ENCODE data around the gene BAIAP3. TPM values are rescaled to one million over a fixed set of nuclear protein-coding genes. Genes with fewer than 3 reads are reported as not detected.

Gene BAIAP3
- total RNA-seq, 1 donor from 2014 or later, result 2.3 TPM

DNA sequence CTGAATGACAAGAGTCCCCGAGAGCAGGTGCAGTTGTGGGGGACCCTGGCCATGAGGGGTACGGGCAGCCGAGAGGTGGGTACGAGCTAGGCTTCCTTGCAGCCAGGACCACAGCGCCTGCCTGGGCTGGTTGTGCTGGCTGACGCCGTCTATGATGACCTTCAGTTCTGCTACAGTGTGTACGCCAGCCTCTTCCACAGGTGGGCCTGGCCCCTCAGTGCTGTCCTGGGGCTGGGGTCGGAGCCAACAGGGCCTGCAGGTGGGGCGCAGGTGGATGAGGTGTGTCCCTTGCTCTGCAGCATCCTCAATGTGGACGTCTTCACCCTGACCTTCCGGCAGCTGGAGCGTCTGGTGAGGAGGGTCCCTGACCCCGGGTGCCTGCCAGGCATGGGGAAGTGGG lies 11.1 kb downstream of the BAIAP3 start:
- H3K4me1 Mint-ChIP-seq, result peaks cover 9% of the 10 kb centered on the region
- H3K9me3 Mint-ChIP-seq, result no peaks in the 10 kb centered on the region
- H3K27ac Mint-ChIP-seq, result no peak overlapping the region
- peaks cover 33% of the 10 kb centered on the region for H3K27me3 Mint-ChIP-seq (ENCODE audit: low read depth)
- TF ChIP-seq, protein P1, sequence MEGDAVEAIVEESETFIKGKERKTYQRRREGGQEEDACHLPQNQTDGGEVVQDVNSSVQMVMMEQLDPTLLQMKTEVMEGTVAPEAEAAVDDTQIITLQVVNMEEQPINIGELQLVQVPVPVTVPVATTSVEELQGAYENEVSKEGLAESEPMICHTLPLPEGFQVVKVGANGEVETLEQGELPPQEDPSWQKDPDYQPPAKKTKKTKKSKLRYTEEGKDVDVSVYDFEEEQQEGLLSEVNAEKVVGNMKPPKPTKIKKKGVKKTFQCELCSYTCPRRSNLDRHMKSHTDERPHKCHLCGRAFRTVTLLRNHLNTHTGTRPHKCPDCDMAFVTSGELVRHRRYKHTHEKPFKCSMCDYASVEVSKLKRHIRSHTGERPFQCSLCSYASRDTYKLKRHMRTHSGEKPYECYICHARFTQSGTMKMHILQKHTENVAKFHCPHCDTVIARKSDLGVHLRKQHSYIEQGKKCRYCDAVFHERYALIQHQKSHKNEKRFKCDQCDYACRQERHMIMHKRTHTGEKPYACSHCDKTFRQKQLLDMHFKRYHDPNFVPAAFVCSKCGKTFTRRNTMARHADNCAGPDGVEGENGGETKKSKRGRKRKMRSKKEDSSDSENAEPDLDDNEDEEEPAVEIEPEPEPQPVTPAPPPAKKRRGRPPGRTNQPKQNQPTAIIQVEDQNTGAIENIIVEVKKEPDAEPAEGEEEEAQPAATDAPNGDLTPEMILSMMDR (IDR thresholded peaks at IDR 0.05; ENCODE audit: unreplicated experiment), result no peak
- no peak for DNase-seq (ENCODE audit: low spot score in 2 of 2, unreplicated experiment in 2 of 2)
- no peak overlapping the region for H3K4me3 Mint-ChIP-seq
- H3K36me3 Mint-ChIP-seq, result no peaks in the 10 kb centered on the region

DNA sequence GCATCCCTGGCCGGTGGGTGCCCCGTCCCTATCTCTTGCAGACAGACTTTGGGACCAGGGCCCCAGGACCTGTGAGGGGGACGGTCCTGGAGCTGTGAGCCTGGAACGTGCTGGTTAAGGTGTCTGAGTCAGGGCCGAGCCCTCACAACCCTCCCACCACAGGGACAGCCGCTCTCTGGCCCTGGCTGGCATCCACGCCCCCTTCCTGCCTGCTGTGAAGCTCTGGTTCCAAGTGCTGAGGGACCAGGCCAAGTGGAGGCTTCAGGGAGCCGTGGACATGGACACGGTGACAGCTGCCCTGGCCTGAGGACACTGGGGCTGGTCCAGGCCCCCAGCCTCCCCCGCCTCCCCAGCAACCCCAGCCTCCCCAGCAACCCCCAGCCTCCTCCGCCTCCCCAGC lies 11.6 kb downstream of the BAIAP3 start:
- H3K9me3 Mint-ChIP-seq, result no peaks in the 10 kb centered on the region
- no peak for DNase-seq (ENCODE audit: low spot score in 2 of 2, unreplicated experiment in 2 of 2)
- peaks cover 9% of the 10 kb centered on the region for H3K4me1 Mint-ChIP-seq
- H3K27me3 Mint-ChIP-seq (ENCODE audit: low read depth), result peaks cover 33% of the 10 kb centered on the region
- TF ChIP-seq, protein P1 (IDR thresholded peaks at IDR 0.05; ENCODE audit: unreplicated experiment), result no peak
- H3K4me3 Mint-ChIP-seq, result no peak overlapping the region
- no peaks in the 10 kb centered on the region for H3K36me3 Mint-ChIP-seq
- H3K27ac Mint-ChIP-seq, result no peak overlapping the region

DNA sequence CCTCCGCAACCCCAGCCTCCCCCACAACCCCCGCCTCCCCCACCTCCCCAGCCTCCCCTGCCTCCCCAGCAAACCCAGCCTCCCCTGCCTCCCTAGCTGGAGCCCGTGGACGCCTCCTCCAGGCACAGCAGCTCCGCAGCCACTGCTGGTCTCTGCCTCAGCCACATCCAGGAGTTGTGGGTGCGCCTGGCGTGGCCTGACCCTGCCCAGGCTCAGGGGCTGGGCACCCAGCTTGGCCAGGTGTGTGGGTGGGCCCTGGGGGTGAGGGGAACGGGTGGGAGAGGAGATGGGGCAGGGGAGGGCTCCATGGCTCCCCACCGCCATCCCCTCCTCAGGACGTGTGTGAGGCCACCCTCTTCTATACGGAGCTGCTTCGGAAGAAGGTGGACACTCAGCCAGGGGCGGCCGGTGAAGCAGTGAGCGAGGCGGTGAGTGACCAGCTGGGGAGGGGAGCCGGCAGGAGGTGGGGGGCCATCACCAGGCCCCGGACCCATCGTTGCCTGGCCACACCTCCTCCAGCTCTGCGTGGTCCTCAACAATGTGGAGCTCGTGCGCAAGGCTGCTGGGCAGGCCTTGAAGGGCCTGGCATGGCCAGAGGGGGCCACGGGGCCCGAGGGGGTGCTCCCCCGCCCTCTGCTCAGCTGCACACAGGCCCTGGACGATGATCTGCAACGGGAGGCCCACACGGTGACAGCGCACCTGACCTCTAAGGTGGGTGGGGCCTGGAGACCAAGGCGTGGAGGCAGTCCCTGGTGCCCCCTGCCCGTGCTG lies 12.4 kb downstream of the BAIAP3 start:
- Mint-ChIP-seq H3K27me3 (ENCODE audit: low read depth) (peaks cover 29% of the 10 kb centered on the region), H3K4me1 (peaks cover 9% of the 10 kb centered on the region), H3K9me3 (no peaks in the 10 kb centered on the region), H3K4me3 (no peak overlapping the region), H3K36me3 (no peaks in the 10 kb centered on the region), H3K27ac (no peak overlapping the region)
- TF ChIP-seq, protein P1 (IDR thresholded peaks at IDR 0.05; ENCODE audit: unreplicated experiment), result no peak
- no peak for DNase-seq (ENCODE audit: low spot score in 2 of 2, unreplicated experiment in 2 of 2)

DNA sequence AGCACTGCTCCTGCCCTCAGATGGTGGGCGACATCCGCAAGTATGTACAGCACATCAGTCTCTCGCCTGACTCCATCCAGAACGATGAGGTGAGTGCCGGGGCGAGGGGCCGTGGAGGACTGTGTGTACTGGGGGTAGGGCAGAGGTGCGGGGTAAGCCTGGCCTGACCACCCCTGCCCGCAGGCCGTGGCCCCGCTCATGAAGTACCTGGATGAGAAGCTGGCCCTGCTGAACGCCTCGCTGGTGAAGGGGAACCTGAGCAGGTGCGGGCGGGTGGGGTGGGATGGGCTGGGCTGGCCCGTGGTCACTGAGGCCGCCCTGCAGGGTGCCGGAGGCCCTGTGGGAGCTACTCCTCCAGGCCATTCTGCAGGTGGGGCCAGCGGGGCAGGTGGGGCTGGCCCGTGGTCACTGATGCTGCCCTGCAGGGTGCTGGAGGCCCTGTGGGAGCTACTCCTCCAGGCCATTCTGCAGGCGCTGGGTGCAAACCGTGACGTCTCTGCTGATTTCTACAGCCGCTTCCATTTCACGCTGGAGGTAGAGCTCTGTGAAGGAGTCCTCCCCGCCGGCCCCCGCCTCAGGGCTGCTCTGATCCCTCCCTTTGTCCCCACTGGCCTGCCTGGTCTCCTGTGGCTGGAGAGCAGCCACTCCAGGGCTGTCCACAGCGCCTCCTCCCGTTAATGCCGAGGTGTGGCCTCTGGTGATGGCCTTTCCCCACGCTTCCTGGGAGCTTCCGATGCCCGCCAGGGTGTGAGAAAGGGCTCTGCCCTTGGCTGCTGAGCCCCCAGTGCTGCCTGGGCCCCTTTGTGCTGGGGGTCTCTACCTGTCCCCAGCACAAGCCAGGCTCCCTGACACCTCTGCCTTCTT lies 13.2 kb downstream of the BAIAP3 start:
- Mint-ChIP-seq H3K4me1 (peaks cover 9% of the 10 kb centered on the region), H3K27me3 (ENCODE audit: low read depth) (peaks cover 29% of the 10 kb centered on the region), H3K27ac (no peak overlapping the region), H3K9me3 (no peaks in the 10 kb centered on the region), H3K36me3 (no peaks in the 10 kb centered on the region), H3K4me3 (no peak overlapping the region)
- no peak for DNase-seq (ENCODE audit: low spot score in 2 of 2, unreplicated experiment in 2 of 2)
- TF ChIP-seq, protein P1 (IDR thresholded peaks at IDR 0.05; ENCODE audit: unreplicated experiment), result no peak

DNA sequence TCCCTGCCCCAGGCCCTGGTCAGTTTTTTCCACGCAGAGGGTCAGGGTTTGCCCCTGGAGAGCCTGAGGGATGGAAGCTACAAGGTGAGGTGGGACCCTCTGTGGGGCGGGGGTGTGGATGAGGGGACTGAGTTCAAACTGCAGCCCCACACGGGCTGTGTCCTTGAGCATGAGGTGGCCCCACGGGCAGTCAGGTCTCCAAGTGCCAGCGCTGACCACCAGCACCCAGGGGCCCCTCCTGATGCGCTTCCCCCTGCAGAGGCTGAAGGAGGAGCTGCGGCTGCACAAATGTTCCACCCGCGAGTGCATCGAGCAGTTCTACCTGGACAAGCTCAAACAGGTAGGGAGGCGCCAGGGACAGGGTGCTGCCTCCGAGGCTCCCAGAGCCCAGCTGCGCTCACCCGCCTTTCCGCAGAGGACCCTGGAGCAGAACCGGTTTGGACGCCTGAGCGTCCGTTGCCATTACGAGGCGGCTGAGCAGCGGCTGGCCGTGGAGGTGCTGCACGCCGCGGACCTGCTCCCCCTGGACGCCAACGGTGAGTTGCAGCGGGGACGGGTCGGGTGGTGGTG lies 13.9 kb downstream of the BAIAP3 start:
- Mint-ChIP-seq H3K27me3 (ENCODE audit: low read depth) (peaks cover 24% of the 10 kb centered on the region), H3K36me3 (no peaks in the 10 kb centered on the region), H3K4me3 (no peak overlapping the region), H3K9me3 (no peaks in the 10 kb centered on the region), H3K4me1 (peaks cover 13% of the 10 kb centered on the region), H3K27ac (no peak overlapping the region)
- TF ChIP-seq, protein P1 (IDR thresholded peaks at IDR 0.05; ENCODE audit: unreplicated experiment), result no peak
- no peak for DNase-seq (ENCODE audit: low spot score in 2 of 2, unreplicated experiment in 2 of 2)

Data from mesothelial cell of epicardium (in vitro differentiated cells).